OCI-LY7 (cell line): Measurements from ENCODE around the gene TMEM266. TPM values are rescaled to one million over a fixed set of nuclear protein-coding genes. Genes with fewer than 3 reads are reported as not detected.
A peak's percentile ranks its signal among the peaks of the same experiment; 100 is the strongest.

Source experiments
- BruUV-seq: library from RNA; stranded (reverse); fragments of 400-500 nt; replicated peaks from 2 replicates; lab custom pipeline; 2021; lab: Mats Ljungman, UMichigan
- CTCF ChIA-PET: fragments of 300-600 bp; sonication (Branson Sonifier 250); formaldehyde crosslinking; loops from one replicate; lab custom pipeline; 2022; ENCODE audit warnings: antibody characterized with exemption; ENCODE audit not compliant: unreplicated experiment; lab: Charles Lee
- POLR2A ChIA-PET: fragments of 300-600 bp; sonication (Branson Sonifier 250); formaldehyde crosslinking; loops from one replicate; lab custom pipeline; 2022; ENCODE audit warnings: antibody characterized with exemption; lab: Charles Lee
- DNase-seq: peaks from one replicate; pipeline ENCODE4 v3.0.0-alpha.2; 2015; ENCODE audit warnings: low spot score
- H2AFZ ChIP-seq: fragments of 200-600 bp; sonication (generic), shearing (Covaris generic); 2 replicates; pipeline ENCODE4 v1.6.1; 2014; ENCODE audit warnings: mild to moderate bottlenecking, antibody characterized with exemption, low read length, moderate library complexity
- H3K27ac ChIP-seq: fragments of 200-600 bp; sonication (generic); 2 replicates; pipeline ENCODE4 v1.5.1; 2014; ENCODE audit warnings: mixed run types, low read depth, mild to moderate bottlenecking, moderate library complexity, low read length, inconsistent platforms; ENCODE audit not compliant: poor library complexity, severe bottlenecking
- H3K36me3 ChIP-seq: fragments of 200-600 bp; sonication (generic); 2 replicates; pipeline ENCODE4 v1.6.1; 2014; ENCODE audit warnings: mild to moderate bottlenecking, antibody characterized with exemption, low read length, moderate library complexity, mixed read lengths; ENCODE audit not compliant: insufficient read depth
- H3K4me1 ChIP-seq: fragments of 200-600 bp; sonication (generic); 2 replicates; pipeline ENCODE4 v1.5.1; 2014; ENCODE audit warnings: mild to moderate bottlenecking, low read length; ENCODE audit not compliant: insufficient read depth, poor library complexity, severe bottlenecking
- H3K4me2 ChIP-seq: fragments of 200-600 bp; sonication (generic); 2 replicates; pipeline ENCODE4 v1.6.1; 2014; ENCODE audit warnings: mild to moderate bottlenecking, low read length
- H3K4me3 ChIP-seq: fragments of 200-600 bp; sonication (generic); 2 replicates; pipeline ENCODE4 v1.5.1; 2014; ENCODE audit warnings: mild to moderate bottlenecking, low read depth, low read length; ENCODE audit not compliant: poor library complexity, severe bottlenecking
- H3K79me2 ChIP-seq: fragments of 200-600 bp; sonication (generic); 2 replicates; pipeline ENCODE4 v1.6.1; 2016; ENCODE audit warnings: low read depth, mild to moderate bottlenecking, low read length, moderate library complexity, mixed read lengths; ENCODE audit not compliant: insufficient read depth
- H3K9me2 ChIP-seq: fragments of 200-600 bp; sonication (generic); 2 replicates; pipeline ENCODE4 v1.6.1; 2016; ENCODE audit warnings: mild to moderate bottlenecking, low read length, mixed read lengths; ENCODE audit not compliant: insufficient read depth
- H3K9me3 ChIP-seq: fragments of 200-600 bp; sonication (generic); 2 replicates; pipeline ENCODE4 v1.6.1; 2014; ENCODE audit warnings: mild to moderate bottlenecking, mixed run types, low read length, mixed read lengths
- H4K20me1 ChIP-seq: fragments of 200-600 bp; sonication (generic); 2 replicates; pipeline ENCODE4 v1.6.1; 2014; ENCODE audit warnings: mild to moderate bottlenecking, antibody characterized with exemption, low read length, moderate library complexity, mixed read lengths; ENCODE audit not compliant: insufficient read depth
- CTCF ChIP-seq: fragments of 200-600 bp; sonication (generic); conservative IDR thresholded peaks from 2 replicates; pipeline ENCODE4 v1.5.1; 2014; ENCODE audit warnings: mild to moderate bottlenecking, antibody characterized with exemption, low read length, moderate library complexity, mixed read lengths
- EZH2phosphoT487 ChIP-seq: fragments of 200-600 bp; sonication (generic); IDR thresholded peaks from 2 replicates; pipeline ENCODE4 v1.6.1; 2018; ENCODE audit warnings: low read depth, borderline replicate concordance, mild to moderate bottlenecking, mixed run types, antibody characterized with exemption, low read length, moderate library complexity, mixed read lengths
- intact Hi-C: fragments of 100-400 bp; cut with micrococcal nuclease; formaldehyde crosslinking; loops from one replicate; pipeline ENCODE4 v1.10.0; 2022; ENCODE audit not compliant: unreplicated experiment
- total RNA-seq, 2 experiments: library from RNA; depleted of rRNA in 1 of 2; stranded (reverse); fragments of >200 nt in 1 of 2; shearing (Covaris generic) in 1 of 2; gene quantifications; 2 replicates each; pipeline ENCODE4 v1.2.3, GENCODE V29; 2014 to 2022

The TMEM266 gene
- total RNA-seq, 2 experiments from 2014 or later, result not detected

GRCh38 chr15:76223521-76223920 is 163.7 kb downstream of the TMEM266 start:
- CTCF ChIA-PET, result no interaction called here
- 0 out of 2 replicates have a peak, but pooled peaks cover 3% of the 10 kb centered on the region for H3K9me3 ChIP-seq
- H2AFZ ChIP-seq, result no peak overlapping the region
- H3K4me3 ChIP-seq, result no peak overlapping the region
- intact Hi-C loops, result no loop called here
- H3K36me3 ChIP-seq, result peaks cover 62% of the 10 kb centered on the region
- H3K4me2 ChIP-seq, result no peak overlapping the region
- no peaks in the 10 kb centered on the region for H4K20me1 ChIP-seq
- H3K4me1 ChIP-seq, result no peaks in the 10 kb centered on the region
- no peaks in the 10 kb centered on the region for H3K9me2 ChIP-seq
- no peak for TF ChIP-seq EZH2phosphoT487
- TF ChIP-seq CTCF, result no peak
- H3K79me2 ChIP-seq, result no peaks in the 10 kb centered on the region
- no peak for DNase-seq
- no peak overlapping the region for H3K27ac ChIP-seq
- POLR2A ChIA-PET, result interaction anchor here (1.0 kb wide), 1 partner anchor 17 kb away, joined by 3 read pairs; no protein-coding TSS in a partner anchor
- no TSS peak for BruUV-seq

- Histone ChIP-seq H3K4me2 (no peak overlapping the region), H3K9me3 (no peaks in the 10 kb centered on the region), H3K9me2 (no peaks in the 10 kb centered on the region), H3K4me3 (no peak overlapping the region), H3K79me2 (no peaks in the 10 kb centered on the region), H3K36me3 (peaks cover 33% of the 10 kb centered on the region), H2AFZ (no peak overlapping the region), H3K4me1 (no peaks in the 10 kb centered on the region), H4K20me1 (no peaks in the 10 kb centered on the region), H3K27ac (no peak overlapping the region)
- intact Hi-C loops, result no loop called here
- BruUV-seq, result TSS peak; percentile 55
- CTCF ChIA-PET, result no interaction called here
- POLR2A ChIA-PET, result interaction anchor here (0.7 kb wide), 1 partner anchor 285 kb away, joined by 5 read pairs; no protein-coding TSS in a partner anchor
- TF ChIP-seq CTCF, result no peak
- TF ChIP-seq EZH2phosphoT487, result no peak
- DNase-seq, result no peak
These were observed 169.5 kb downstream of the TMEM266 start for GRCh38 chr15:76229266-76229665.

- peaks cover 11% of the 10 kb centered on the region for H3K36me3 ChIP-seq
- CTCF ChIA-PET, result no interaction called here
- no peak for TF ChIP-seq CTCF
- no peak for TF ChIP-seq EZH2phosphoT487
- BruUV-seq, result no TSS peak
- H3K4me1 ChIP-seq, result no peaks in the 10 kb centered on the region
- intact Hi-C loops, result loop anchor here (10.0 kb wide), 1 partner anchor 611 kb away; no protein-coding TSS in a partner anchor
- no peak overlapping the region for H2AFZ ChIP-seq
- no peaks in the 10 kb centered on the region for H4K20me1 ChIP-seq
- H3K4me3 ChIP-seq, result no peak overlapping the region
- no peaks in the 10 kb centered on the region for H3K79me2 ChIP-seq
- H3K4me2 ChIP-seq, result no peak overlapping the region
- no peak for DNase-seq
- POLR2A ChIA-PET, result no interaction called here
- no peaks in the 10 kb centered on the region for H3K9me2 ChIP-seq
- no peak overlapping the region for H3K27ac ChIP-seq
- no peaks in the 10 kb centered on the region for H3K9me3 ChIP-seq
These were observed 174.1 kb downstream of the TMEM266 start for GRCh38 chr15:76233921-76234320.
